ENCODE measurements around the gene PKHD1.
A peak's percentile ranks its signal among the peaks of the same experiment; 100 is the strongest.

PKHD1 gene

DNA sequence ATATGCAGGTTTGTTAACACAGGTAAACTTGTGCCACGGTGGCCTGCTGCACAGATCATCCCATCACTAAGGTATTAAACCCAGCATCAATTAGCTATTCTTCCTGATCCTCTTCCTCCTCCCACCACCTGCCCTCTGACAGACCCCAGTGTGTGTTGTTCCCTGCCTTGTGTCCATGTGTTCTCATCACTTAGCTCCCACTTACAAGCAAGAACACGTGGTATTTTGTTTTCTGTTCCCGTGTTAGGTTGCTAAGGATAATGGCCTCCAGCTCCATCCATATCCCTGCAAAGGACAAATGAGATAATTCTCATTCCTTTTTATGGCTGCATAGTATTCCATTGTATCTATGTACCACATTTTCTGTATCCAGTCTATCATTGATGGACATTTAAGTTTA lies 294.0 kb downstream of the PKHD1 start:
- no peak for DNase-seq (ENCODE audit: low spot score)

DNA sequence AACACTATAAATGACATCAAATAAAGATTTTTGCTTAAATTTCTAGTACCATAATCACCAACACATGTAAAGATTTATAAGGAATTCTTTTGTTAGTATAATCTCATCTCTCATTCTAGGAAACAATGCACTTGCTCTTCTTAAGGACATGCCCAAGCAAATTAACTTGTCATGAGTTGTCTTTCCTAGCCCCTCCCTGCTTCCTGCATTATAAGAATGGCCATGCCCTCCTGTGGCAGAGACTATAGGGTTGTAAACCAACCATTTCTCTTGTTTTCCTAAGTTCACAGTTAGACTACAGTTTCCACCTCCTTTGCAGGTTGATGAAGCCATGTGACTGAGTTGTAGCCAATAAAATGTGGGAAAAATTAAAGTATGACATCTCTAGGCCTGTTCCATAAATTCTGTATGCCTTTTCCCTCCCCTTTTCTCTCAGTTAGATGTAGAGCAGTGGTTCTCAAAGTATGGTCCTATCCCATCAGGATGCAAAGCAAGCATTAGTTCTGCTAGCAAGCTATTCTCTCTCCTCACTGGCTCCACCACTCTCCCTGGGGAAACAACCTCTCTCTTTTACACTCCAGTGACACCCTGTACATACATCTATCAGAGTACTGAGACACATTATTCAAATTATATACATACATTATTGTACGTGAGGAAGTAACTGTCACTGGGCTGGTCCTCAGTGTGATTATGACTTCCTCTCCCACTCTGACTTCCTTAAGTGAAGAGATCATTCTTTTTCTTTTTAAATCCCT lies 295.0 kb downstream of the PKHD1 start:
- no peak for DNase-seq (ENCODE audit: low spot score)

DNA sequence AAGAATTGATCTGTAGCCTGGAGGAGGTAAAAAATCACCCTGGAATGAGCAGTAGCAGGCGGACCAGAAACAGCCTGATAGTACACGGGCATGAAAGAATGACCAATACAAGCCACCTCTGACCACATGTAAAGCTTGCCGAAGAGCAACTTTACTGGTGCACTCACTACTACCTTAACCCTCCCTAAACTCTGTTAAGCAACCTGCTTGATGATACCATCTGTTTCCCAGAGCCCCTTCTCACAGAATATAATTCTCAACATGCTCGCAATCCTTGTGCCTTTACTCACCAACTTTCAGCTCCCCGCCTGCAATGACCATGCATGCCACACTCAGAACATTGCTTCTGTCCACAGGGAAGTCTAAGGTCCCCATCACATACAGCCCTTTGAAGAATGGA lies 296.5 kb downstream of the PKHD1 start:
- no peak for DNase-seq (ENCODE audit: low spot score)

DNA sequence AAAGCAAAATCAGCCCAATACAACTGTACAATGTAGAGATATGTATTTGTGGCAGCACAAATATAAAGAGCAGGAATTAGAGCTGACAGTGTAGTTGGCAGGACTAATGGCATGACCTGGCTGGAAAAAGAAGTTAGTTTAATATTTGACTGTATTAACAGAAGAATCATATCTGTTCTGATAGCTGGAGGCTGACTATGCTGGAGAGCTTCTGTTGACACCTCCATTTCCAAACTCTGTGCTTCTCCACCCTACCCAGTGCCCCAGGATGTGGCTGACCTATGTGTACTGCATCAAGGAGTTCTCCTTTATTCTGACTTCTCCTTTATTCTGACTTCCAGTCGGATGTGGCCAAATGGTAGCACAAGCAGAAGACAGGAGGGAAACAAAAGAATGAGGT lies 299.3 kb downstream of the PKHD1 start:
- DNase-seq (ENCODE audit: low spot score): no peak

DNA sequence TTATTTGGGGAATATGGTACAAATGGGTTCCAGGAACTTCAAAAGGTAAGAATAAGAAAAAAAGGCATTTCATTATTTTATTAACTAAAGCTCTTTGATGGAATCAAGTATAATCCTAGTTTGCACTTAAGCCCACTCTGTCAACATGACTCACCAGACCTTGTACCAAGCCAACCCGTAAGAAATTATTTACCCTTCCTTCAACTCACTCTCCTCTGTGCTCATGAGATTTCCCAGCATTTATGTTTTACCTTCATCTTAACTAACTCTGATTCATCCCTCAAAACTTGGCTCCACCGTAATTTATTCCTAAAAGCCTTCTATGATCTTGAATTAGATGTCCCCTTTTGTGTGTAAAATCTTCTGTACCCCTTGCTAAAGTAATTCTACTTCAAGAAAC lies 308.7 kb downstream of the PKHD1 start:
- no peak for DNase-seq (ENCODE audit: low spot score)

DNA sequence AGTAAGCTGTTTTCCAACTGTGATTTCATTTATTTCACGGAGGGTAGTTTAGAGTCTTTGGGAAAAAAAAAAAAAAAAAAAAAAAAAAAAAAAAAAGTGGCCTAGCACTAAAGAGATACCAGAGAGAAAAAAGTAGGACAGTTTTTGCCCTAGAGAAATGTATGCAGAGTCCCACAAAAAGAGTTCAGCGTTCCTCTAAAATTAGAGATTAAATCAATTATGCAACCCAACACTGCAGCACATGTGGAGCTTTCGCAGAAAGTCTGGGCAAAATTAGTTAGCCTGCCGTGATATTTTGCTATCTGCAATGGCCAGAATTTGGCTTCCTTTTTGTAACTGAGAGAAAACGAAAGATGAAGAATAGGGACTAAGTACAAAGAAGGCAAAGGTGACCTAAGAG lies 309.8 kb downstream of the PKHD1 start:
- no peak for DNase-seq (ENCODE audit: low spot score)

DNA sequence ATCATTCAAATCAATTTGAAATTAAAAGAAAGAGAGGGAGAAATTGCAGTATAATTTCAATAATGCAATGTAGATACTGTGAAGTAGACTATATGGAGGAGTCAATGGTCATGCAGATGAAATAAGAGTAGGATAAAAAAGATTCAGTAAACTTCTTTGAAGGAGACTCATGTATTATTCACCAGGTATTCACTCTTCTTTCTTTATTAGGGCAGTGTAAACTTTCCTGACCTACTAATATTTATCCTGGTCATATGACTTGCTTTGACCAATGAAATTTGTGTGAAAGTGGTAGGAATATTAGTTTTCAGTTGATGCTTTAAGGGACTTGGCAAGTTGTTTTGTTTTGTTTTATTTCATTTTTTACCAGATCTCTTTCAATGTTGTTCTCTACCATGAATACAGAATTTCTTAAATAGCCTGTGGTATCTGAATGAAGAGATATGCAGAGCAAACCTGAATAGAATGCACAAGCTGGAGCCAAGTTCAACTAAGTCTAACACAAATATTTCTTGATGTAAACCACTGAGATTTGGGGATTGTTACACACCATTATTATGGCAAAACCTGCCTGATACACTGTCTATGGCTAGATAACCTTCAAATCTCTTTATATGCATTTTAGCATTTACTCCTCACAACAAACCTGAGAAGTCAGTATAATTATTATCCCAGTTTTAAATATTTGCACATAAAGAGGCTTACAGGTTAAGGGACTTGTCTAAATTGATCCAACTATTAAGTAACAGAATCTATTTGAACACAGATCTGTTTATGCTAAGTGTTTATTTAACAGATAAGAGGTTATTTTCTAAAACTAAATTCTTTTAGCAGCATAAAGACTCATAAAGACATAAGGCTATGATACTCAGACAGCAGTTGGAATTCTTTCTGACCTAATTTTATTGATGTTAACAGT lies 311.2 kb downstream of the PKHD1 start:
- no peak for DNase-seq (ENCODE audit: low spot score)

DNA sequence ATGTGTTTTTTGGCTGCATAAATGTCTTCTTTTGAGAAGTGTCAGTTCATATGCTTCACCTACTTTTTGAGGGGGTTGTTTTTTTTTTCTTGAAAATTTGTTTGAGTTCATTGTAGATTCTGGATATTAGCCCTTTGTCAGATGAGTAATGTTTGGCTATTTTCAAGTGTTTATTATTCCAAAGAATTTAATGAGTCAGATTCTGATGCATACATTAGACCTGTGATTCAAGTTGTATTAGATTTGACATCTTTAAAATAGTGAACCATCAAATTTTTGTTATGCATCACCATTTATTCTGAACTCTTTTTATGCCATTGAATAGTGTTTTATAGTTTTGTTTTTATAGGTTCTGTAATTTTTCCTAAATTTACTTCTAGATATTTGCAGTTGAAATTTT lies 319.3 kb downstream of the PKHD1 start:
- no peak for DNase-seq (ENCODE audit: low spot score)

DNA sequence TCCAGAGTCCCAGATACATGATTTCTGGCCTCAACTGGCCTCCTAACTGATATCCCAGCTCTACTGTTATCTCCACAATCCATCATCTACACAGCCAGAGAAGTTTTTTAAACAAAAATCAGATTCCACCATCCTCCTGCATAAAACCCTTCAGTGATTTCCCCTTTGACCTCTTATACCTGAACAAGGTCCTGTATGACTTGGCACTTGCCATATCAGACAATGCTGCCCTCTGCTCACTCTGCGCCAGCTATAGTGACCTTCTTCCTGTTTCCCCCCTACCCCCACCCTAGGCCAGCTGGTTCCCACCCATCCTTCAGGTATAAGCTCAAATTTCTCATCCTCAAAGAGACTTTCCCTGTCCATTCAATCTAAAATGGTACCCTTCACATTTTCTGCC lies 322.2 kb downstream of the PKHD1 start:
- DNase-seq (ENCODE audit: low spot score): no peak

DNA sequence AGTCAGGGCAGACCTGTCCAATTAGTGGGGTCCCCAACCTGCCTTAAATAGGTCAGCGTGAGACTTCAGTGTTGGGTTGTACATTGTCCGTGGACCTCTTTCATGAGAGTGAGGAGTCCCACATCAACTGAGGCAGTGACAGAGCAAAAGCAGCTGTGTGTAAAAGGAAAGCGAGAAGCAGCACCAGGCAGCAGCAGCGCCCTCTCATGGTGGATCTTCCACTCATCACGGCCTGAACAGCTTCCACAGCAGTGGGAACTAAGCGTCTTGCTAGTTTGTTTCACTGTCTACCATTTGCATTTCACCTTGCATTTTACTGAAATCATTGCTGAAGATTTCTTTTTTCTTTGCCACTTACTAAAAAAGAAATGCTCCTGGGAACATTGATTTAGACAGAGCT lies 333.8 kb downstream of the PKHD1 start:
- DNase-seq (ENCODE audit: low spot score): no peak

DNA sequence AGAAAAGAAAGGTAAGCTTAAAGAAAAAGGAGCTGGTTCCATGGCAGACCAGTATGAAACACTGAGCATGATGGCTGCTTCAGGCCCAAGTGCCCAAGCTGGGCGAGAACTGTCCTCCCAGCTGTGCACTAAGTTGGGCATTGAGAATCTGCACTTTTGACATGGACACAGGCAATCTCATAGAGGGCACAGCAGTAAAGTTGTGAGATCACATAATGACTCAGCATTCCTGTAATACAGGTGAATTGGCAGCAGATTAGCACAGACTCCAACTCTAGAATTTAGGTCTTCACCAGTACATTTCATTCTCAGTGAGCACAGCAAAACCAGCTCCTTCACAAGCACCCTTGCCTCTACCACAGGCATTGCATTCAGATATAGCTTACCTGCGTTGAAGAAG lies 343.4 kb downstream of the PKHD1 start:
- peak; percentile 4 for DNase-seq (ENCODE audit: low spot score)

DNA sequence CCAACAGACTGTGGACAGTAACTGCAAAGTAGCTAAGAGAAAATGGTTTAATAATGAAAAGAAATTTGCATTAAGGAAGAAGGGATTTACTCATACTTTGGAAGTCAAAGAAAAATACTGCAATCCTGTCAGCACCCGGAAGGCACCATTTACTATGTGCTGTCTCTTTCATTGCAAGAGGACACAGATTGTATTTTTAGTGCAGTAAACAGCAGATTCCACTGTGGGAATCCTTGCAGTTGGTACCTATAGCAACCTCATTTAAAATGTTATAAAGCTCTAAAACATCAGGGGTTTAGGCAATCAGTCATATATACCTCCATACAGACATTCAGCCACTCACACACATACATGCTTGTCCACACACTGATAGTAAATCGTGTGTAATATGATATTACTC lies 346.8 kb downstream of the PKHD1 start:
- no peak for DNase-seq (ENCODE audit: low spot score)

DNA sequence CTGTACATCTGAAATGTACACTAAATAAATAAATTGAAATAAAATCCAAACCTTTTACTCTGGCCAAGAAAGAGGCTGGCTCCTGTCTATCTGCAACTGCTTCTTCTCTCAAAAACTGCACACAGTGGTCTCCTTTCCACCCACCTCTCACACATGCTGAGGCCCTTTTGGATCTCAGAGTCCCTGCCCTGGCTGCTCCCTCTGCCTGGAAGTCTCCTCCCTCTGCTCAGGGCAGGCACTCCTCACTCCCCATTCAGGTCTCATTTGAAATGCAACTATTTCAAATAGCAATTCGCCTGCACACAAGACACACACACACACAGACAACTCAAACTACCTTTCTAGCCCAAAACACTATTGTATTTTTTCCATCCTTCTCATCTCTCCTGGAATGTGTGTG lies 348.8 kb downstream of the PKHD1 start:
- no peak for DNase-seq (ENCODE audit: low spot score)

DNA sequence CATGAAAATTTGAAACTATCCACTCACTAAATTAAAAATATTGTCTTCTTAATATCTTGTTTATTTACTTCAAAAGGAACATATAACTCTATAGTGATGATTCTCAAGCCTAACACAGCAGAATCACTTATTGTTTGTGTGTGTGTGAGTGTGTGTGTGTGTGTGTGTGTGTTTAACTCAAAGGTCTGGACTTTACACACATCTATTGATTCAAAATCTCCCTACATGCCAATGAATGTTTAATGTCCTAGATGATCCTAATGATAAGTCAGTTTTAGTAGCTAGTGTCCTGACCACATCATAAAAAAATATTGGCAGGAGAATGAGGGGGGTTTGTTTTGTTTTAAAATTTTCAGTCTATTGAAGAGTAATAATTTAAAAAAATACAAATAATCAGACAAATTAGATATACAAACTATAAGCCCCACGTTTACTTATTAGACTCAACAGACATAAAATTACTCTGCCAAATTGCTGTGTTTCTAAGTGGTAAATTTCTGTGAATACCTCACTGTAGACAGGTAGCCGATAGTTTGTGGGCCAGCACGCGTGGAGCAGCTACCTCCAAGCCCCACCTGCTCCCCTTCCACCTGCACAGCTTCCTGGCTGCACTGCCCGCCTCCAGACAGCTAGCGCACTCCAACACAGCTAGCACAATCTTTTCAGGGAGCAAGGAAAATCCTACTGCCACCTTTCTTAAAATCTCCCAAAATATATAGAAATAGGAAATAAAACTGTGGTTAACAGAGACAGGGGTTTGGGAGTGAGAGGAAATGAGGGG lies 349.6 kb downstream of the PKHD1 start:
- no peak for DNase-seq (ENCODE audit: low spot score)

DNA sequence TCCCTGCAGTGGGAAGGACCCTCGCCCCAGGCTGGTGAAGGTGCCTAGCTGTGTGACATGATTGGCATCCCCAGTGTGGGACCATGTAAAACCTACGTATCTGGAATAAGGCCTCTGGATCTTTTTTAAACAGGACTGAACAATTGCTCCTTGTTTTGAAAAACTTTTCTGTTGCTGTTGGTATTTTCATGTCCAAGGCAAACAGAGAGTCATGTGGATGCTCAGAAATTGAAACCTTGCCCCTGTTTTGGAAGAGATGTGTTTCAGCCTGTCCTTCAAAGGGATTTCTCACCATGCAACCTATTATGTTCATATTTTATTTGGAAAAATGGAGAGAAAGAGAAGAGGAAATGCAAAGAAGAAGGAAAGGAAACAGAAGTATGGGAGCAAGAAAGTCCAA lies 362.3 kb downstream of the PKHD1 start:
- no peak for DNase-seq (ENCODE audit: low spot score)

DNA sequence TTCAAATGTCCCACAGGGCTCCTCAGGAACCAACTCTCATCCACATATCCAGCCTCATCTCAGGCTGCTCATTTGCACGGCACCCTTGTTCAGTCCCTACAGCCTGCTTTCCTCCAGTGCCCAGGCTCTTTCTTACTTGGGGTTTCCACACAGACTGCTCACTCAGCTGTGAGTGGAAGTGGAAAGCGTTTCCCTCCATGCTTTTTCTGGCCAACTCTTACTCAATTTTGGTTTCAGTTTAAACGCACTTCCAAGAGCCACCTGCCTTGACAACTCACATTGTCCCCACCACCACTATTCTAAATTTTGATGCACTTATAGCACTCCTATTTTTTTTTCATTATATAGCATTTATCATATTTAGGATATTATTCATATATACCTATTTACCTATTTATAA lies 367.1 kb downstream of the PKHD1 start:
- no peak for DNase-seq (ENCODE audit: low spot score)

DNA sequence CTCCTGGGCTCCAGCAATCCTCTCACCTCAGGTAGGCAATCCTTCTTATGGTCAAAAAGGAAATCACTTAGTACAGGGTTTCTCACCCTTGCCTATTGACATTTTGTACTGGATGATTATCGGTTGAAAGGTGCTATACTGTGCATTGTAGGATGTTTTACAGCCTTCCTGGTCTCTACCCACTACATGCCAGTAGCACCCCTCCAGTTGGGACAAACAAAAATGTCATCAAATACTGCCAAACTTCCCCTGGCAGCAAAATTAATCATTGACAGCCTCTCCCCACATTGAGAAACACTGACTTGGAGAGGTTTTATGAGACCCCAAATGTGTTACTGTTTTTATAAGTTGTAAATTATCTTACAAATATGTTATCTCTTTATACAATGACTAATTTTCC lies 368.1 kb downstream of the PKHD1 start:
- DNase-seq (ENCODE audit: low spot score): no peak

DNA sequence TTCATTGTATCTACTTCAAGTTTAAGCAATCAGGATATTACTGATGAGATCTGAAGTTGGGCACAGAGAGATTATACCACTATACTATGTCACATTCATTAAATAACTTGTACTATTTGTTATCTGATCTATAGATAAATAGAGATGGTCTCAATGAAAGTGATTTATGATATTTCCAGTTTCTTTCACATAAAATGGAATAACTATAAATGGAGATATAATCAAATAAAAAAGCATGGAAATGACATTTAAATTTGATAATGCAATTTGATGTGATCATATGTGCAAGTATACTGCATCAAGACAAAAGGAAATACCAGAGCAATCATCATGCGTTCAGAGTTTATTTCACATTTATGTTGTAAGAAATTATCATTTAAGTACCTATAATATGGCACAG lies 368.9 kb downstream of the PKHD1 start:
- DNase-seq (ENCODE audit: low spot score): no peak

DNA sequence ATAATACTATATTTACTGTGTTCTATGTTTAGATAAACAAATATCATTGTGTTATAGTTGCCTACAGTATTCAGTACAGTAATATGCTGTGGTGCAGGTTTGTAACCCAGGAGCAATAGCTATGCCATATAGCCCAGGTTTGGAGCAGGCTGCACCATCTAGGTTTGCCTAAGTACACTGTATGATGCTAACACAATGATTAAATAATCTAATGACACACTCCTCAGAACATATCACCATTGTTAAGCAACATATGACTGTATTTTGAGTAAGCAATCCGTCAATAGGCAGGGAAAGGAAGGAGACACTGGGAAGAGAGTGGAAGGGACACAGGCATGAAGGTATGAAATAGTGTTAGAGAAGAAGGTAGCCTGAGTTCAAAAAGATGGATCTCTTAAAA lies 369.9 kb downstream of the PKHD1 start:
- DNase-seq (ENCODE audit: low spot score): no peak

DNA sequence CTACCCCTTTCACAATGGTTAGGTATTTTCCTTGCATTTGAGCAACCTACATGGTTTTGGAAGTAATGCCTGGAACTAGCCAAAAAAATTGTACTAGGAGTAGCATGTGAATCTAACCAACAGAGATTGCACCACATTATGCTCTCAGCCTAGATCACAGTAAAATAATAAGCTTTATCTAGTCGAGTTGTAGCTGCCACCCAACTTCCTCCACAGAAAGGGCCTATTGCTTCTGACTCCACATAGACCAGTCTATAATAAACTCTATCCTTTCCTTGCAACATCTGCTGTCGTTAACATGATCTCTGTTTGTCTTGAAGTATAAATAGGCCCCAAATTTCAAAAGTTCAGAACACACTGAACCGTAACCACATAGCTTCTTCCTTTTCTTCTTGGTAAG lies 375.5 kb downstream of the PKHD1 start:
- no peak for DNase-seq (ENCODE audit: low spot score)

DNA sequence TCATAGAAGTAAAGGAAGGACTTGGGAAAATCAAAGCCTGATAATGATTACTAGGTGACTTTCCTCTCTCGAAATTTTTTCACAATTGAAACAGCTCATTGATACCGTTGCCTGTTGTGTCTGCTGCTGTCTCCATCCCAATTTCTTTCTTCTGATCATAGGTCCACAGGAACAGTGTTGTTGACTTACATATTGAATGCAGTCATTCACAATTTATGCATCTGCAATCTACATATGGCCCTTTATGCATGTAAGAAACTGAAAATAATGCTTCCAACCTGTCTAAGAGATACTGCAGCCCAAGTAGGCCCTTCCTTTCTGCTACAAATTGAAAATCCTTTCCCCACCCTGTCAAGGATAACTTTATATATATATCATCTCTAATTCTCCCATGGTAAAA lies 381.3 kb downstream of the PKHD1 start:
- no peak for DNase-seq (ENCODE audit: low spot score)

DNA sequence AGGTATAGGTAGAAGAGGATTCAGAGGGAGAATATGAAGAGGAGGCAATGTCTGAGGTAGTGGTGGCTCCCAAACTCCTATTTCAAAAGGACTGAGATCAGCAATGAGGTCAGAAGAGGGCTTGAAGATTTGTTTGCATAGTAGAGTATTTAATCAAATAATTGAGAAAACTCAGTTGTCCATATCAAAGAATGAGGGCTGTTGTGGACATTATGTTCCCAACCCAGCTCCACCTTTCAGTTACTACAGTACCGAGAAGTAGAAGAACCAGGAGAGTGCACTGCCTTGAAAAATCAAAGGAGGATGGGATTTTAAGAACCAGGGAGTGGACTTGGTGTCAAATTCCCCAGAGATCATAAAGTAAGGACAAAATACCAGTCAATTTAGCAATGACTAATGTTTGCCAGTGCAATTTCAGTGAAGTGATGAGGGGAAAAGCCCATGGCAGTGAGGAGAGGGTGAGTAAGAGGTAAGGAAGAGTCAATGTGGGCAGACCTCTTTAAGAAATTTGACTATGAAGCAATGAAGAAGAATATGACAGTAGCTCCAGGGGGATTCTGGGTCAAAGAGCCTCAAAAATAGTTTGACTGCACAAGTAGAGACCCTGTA lies 382.4 kb downstream of the PKHD1 start:
- DNase-seq (ENCODE audit: low spot score): peak; percentile 53
